RWPE1 (cell line): ENCODE measurements around the gene HSD3B7.
A peak's percentile ranks its signal among the peaks of the same experiment; 100 is the strongest.

Experiments
- CTCF ChIA-PET: fragments of 350-600 bp; sonication (Branson Sonifier 250); formaldehyde crosslinking; extraction: SDS; loops from one replicate; lab custom pipeline; 2021; lab: Yijun Ruan, JAX
- POLR2A ChIA-PET: fragments of 400-600 bp; formaldehyde crosslinking; extraction: SDS; loops from one replicate; lab custom pipeline; 2020; ENCODE audit warnings: antibody characterized with exemption; ENCODE audit not compliant: low non-redundant PET; lab: Yijun Ruan, JAX
- DNase-seq: peaks from one replicate; pipeline ENCODE4 v3.0.0; 2012; ENCODE audit warnings: low spot score
- H3K27ac ChIP-seq: fragments of 450-650 bp; 2 replicates; pipeline ENCODE4 v1.5.1; 2017
- TF ChIP-seq, protein P1 (sequence below): fragments of 450-650 bp; conservative IDR thresholded peaks from 2 replicates; pipeline ENCODE4 v1.5.1; 2017; ENCODE audit warnings: low read depth, mild to moderate bottlenecking

Gene HSD3B7

DNA sequence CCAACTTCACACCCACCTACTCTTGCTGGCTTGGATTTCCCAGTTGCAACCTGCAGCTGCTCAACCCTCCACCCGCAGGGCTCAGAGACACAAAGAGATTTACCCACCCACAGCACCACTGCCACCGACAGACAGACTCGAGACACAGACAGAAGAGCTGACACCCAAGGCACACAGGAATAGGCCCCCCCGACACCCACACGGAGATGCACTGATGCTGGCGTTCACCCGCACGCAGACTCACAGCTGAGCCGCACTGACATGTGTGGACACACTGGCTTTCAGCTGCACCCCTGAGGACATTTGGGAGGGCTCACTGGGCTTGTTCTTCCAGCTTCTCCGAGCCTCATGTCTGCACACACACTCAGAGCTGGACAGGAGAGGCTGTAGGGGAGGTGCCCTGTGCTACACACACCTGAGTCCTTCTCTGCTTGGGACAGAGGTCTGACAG is 17.3 kb downstream of the HSD3B7 start:
- peak overlapping the region; percentile 14; the same call in 1 of the 2 replicates for H3K27ac ChIP-seq
- CTCF ChIA-PET = interaction anchor here (3.1 kb wide), 1 partner anchor 17 kb away, joined by 13 read pairs; the partner anchor contains the start of gene HSD3B7
- POLR2A ChIA-PET = interaction anchor here (0.7 kb wide), 1 partner anchor 50 kb away, joined by 12 read pairs; no protein-coding TSS in a partner anchor
- TF ChIP-seq, protein P1, sequence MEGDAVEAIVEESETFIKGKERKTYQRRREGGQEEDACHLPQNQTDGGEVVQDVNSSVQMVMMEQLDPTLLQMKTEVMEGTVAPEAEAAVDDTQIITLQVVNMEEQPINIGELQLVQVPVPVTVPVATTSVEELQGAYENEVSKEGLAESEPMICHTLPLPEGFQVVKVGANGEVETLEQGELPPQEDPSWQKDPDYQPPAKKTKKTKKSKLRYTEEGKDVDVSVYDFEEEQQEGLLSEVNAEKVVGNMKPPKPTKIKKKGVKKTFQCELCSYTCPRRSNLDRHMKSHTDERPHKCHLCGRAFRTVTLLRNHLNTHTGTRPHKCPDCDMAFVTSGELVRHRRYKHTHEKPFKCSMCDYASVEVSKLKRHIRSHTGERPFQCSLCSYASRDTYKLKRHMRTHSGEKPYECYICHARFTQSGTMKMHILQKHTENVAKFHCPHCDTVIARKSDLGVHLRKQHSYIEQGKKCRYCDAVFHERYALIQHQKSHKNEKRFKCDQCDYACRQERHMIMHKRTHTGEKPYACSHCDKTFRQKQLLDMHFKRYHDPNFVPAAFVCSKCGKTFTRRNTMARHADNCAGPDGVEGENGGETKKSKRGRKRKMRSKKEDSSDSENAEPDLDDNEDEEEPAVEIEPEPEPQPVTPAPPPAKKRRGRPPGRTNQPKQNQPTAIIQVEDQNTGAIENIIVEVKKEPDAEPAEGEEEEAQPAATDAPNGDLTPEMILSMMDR = no peak
- DNase-seq = no peak

DNA sequence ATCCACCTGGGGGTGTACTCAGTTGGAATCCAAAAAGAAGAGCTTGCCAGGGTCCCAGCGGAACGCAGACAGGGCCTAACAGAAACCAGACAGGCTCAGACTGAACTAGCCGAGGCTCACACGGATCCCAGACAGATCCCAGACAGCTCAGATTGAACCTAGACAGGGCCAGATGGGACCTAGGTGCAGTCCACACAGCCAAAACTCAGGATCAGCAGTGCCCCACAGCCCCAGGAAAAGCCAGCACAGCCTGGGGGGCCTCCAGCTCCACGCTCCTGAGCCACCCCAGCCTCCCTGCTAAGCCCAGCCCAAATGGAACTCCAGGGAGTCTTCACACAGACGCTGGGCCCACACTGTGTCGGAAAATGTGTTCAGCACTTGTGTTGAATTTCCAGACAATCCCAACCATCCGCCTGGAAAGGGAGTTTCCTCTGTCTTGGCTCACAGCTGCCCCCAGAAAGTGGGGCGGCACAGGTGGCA is 17.9 kb downstream of the HSD3B7 start:
- TF ChIP-seq, protein P1 = no peak
- POLR2A ChIA-PET = no interaction called here
- no peak for DNase-seq
- CTCF ChIA-PET = interaction anchor here (3.1 kb wide), 1 partner anchor 17 kb away, joined by 13 read pairs; the partner anchor contains the start of gene HSD3B7
- no peak overlapping the region for H3K27ac ChIP-seq

DNA sequence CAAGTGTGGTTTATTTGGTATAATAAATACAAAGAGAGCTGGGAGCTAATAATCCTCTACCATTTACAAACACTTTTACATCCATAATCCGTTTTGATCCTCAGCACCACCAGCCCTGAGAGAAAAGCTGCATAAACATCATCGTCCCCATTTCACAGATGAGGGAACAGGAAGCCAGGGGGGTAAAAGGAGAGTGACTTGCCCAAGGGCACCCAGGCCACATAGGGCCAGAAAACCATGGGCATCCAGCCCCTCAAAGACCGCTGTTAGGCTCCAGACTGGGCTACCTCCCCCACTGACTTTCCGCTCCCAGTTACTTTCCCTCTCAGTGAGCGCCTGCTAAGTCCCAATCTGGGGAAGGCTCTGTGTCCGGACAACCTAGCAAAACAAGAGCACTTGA is 18.7 kb downstream of the HSD3B7 start:
- ChIA-PET POLR2A (no interaction called here), CTCF (no interaction called here)
- DNase-seq = no peak
- TF ChIP-seq, protein P1 = no peak
- no peak overlapping the region for H3K27ac ChIP-seq

DNA sequence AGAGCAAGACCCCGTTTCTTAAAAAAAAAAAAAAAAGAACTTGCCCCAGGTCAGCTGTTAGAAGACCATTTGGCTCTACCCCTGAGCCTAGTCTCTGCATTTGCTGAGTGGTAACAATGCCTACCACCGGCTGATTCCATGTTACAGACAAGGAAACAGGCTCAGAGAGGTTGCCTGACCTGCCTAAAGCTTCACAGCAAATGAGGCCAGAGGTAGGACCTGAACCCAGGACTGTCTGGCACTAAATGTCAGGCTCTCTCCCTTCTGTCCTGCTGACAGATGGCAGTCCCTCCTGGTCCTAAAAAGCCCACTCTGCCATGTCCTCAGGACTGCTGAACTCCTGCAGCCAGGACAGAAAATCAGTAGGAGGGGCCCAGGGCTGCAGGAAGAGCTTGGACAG is 19.7 kb downstream of the HSD3B7 start:
- POLR2A ChIA-PET = interaction anchor here (0.6 kb wide), 1 partner anchor 10 kb away, joined by 8 read pairs; no protein-coding TSS in a partner anchor
- TF ChIP-seq, protein P1 = no peak
- CTCF ChIA-PET = no interaction called here
- DNase-seq = no peak
- H3K27ac ChIP-seq = no peak overlapping the region

DNA sequence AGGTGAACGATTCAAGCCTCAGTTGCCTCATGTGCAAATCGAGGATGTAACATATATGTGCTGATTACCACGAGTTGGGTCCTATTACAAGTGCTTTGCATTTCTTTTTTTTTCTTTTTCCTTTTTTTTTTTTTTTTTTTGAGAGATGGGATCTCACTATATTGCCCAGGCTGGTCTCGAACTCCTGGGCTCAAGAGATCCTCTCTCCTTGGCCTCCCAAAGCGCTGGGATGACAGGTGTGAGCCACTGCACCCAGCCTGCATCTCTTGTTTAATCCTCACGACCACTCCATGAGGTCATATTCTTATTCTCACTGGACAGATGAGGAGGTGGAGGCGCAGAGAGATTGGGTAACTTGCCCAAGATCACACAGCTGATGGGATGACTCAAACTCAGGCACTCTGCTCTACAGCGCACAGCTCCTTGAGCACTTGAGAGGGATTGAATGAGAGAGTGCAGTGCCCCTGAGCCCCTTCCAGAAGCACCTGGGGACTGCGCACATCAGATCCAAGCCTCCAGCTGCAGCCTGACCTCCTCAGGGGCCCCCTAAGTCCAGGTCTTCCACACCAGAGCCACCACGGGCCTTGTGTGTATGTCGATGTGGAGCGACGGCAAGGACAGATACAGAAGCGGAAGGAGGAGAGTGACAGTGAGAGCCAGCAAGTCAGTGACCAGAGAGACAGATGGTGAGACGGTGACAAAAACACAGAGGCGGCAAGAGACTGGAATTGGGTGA is 20.5 kb downstream of the HSD3B7 start:
- no peak overlapping the region for H3K27ac ChIP-seq
- TF ChIP-seq, protein P1 = no peak
- ChIA-PET CTCF (no interaction called here), POLR2A (interaction anchor here (0.6 kb wide), 1 partner anchor 11 kb away, joined by 8 read pairs; no protein-coding TSS in a partner anchor)
- DNase-seq = no peak

DNA sequence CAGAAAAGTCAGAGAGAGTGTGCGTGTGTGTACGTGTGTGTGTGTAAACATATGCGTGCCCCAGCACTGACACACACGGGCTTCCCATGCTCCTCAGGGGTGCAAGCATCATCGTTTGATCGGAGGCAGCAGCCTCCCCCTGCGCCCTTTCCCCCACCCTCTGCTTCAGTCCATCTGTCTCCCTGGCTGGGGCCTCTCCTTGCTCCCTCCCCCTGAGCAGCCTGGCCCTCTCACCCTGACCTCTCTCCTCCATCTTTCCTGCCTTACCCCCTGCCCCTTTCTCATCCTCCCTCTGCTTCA is 21.0 kb downstream of the HSD3B7 start:
- POLR2A ChIA-PET = no interaction called here
- CTCF ChIA-PET = no interaction called here
- TF ChIP-seq, protein P1 = no peak
- H3K27ac ChIP-seq = no peak overlapping the region
- DNase-seq = no peak
